HepG2 (cell line): ENCODE data around the gene NRG4. TPM values are rescaled to one million over a fixed set of nuclear protein-coding genes. Genes with fewer than 3 reads are reported as not detected.

Experiments used
- AGO2 ChIP-seq: fragments of 200-400 bp; formaldehyde crosslinking; optimal IDR thresholded peaks from 2 replicates; pipeline ENCODE3; 2017; ENCODE audit warnings: mild to moderate bottlenecking, low read depth, low read length, moderate library complexity
- BORCS8-MEF2B ChIP-seq: sonication (generic); formaldehyde crosslinking; IDR thresholded peaks from 2 replicates; pipeline ENCODE4 v1.8.0; 2022; ENCODE audit warnings: mild to moderate bottlenecking, missing genetic modification reagents
- CBX5 ChIP-seq: sonication (generic); formaldehyde crosslinking; IDR thresholded peaks from 2 replicates; pipeline ENCODE4 v1.4.0; 2020; ENCODE audit warnings: missing genetic modification reagents, borderline replicate concordance
- ETV6 ChIP-seq: sonication (generic); formaldehyde crosslinking; conservative IDR thresholded peaks from 2 replicates; pipeline ENCODE4 v1.4.0; 2020; ENCODE audit warnings: missing genetic modification reagents
- JUND ChIP-seq: sonication (generic); formaldehyde crosslinking; IDR thresholded peaks from 2 replicates; pipeline ENCODE4 v1.8.0; 2022; ENCODE audit warnings: mild to moderate bottlenecking, missing genetic modification reagents
- MAFK ChIP-seq, 2 experiments: IDR thresholded peaks in 1 of 2; conservative IDR thresholded peaks in 1 of 2; 2 replicates each; pipeline ENCODE4 v1.6.1; 2011; ENCODE audit warnings: improper control_type of control experiment in 2 of 2, low read length in 2 of 2
- NPAS2 ChIP-seq: sonication (generic); formaldehyde crosslinking; IDR thresholded peaks from 2 replicates; pipeline ENCODE4 v1.8.0; 2022; ENCODE audit warnings: mild to moderate bottlenecking, missing genetic modification reagents, borderline replicate concordance
- PHF8 ChIP-seq: sonication (generic); formaldehyde crosslinking; IDR thresholded peaks from 2 replicates; pipeline ENCODE4 v1.5.0; 2020; ENCODE audit warnings: missing genetic modification reagents
- TRIM24 ChIP-seq: sonication (generic); formaldehyde crosslinking; IDR thresholded peaks from 2 replicates; pipeline ENCODE4 v1.8.0; 2022; ENCODE audit warnings: mild to moderate bottlenecking, missing genetic modification reagents
- U2AF2 ChIP-seq: fragments of 200-400 bp; formaldehyde crosslinking; IDR thresholded peaks from 2 replicates; pipeline ENCODE4 v1.6.1; 2017; ENCODE audit warnings: low read depth, mild to moderate bottlenecking, low read length
- ZBTB7A ChIP-seq: sonication (generic); formaldehyde crosslinking; IDR thresholded peaks from 2 replicates; pipeline ENCODE4 v1.8.0; 2022; ENCODE audit warnings: mild to moderate bottlenecking, missing genetic modification reagents
- ZBTB7B ChIP-seq: sonication (generic); formaldehyde crosslinking; IDR thresholded peaks from 2 replicates; pipeline ENCODE4 v1.4.0; 2020; ENCODE audit warnings: missing genetic modification reagents
- ZBTB8A ChIP-seq: sonication (generic); formaldehyde crosslinking; IDR thresholded peaks from 2 replicates; pipeline ENCODE4 v1.4.0; 2020; ENCODE audit warnings: mild to moderate bottlenecking, low read depth, missing genetic modification reagents, borderline replicate concordance
- ZNF335 ChIP-seq: sonication (generic); formaldehyde crosslinking; IDR thresholded peaks from 2 replicates; pipeline ENCODE4 v1.4.0; 2020; ENCODE audit warnings: missing genetic modification reagents
- ZNF788 ChIP-seq: sonication (generic); formaldehyde crosslinking; IDR thresholded peaks from 2 replicates; pipeline ENCODE4 v1.5.0; 2020; ENCODE audit warnings: mild to moderate bottlenecking, missing genetic modification reagents, borderline replicate concordance
- polyA plus RNA-seq, 8 experiments: library from polyadenylated mRNA; depleted of rRNA in 3 of 8; stranded (reverse) in 7 of 8; unstranded in 1 of 8; fragments of >200 nt; fragmentation: Illumina TruSeq in 4 of 8; extraction: Trizol in 4 of 8; gene quantifications; 2 replicates each; pipeline versions ENCODE4 v1.2.1 to v1.2.3, GENCODE V29; 2011 to 2016; ENCODE audit warnings: low read depth in 4 of 8, missing spikeins in 1 of 8, mixed read lengths in 1 of 8; ENCODE audit not compliant: insufficient read depth in 1 of 8
- total RNA-seq, 5 experiments: library from RNA; depleted of rRNA; stranded (reverse); fragments of >200 nt; fragmentation: Illumina TruSeq; extraction: Trizol; gene quantifications; 2 replicates each; pipeline ENCODE4 v1.2.3, GENCODE V29; 2016; ENCODE audit warnings: low read depth in 1 of 5
- TF ChIP-seq, protein P1 (sequence below): sonication (generic); formaldehyde crosslinking; IDR thresholded peaks from 2 replicates; pipeline ENCODE4 v1.4.0; 2020; ENCODE audit warnings: missing genetic modification reagents
- TF ChIP-seq, protein P2 (sequence below): sonication (generic); formaldehyde crosslinking; IDR thresholded peaks from 2 replicates; pipeline ENCODE4 v1.4.0; 2020; ENCODE audit warnings: missing genetic modification reagents, borderline replicate concordance
- TF ChIP-seq, protein P3 (sequence below): sonication (generic); formaldehyde crosslinking; IDR thresholded peaks from 2 replicates; pipeline ENCODE4 v1.4.0; 2020; ENCODE audit warnings: mild to moderate bottlenecking, missing genetic modification reagents
- TF ChIP-seq, protein P4 (sequence below): sonication (generic); formaldehyde crosslinking; IDR thresholded peaks from 2 replicates; pipeline ENCODE4 v1.5.1; 2020; ENCODE audit warnings: mild to moderate bottlenecking, moderate library complexity, missing genetic modification reagents
- TF ChIP-seq, protein P5 (sequence below): sonication (generic); formaldehyde crosslinking; IDR thresholded peaks from 2 replicates; pipeline ENCODE4 v1.8.0; 2022; ENCODE audit warnings: missing genetic modification reagents, low read depth, mild to moderate bottlenecking, borderline replicate concordance

The NRG4 gene
- total and polyA plus RNA-seq, 2 of the 13 experiments (the other 11 are each of a cell fraction or from before 2014, with no cell fraction given) = 0.01 TPM; not detected in 1

DNA sequence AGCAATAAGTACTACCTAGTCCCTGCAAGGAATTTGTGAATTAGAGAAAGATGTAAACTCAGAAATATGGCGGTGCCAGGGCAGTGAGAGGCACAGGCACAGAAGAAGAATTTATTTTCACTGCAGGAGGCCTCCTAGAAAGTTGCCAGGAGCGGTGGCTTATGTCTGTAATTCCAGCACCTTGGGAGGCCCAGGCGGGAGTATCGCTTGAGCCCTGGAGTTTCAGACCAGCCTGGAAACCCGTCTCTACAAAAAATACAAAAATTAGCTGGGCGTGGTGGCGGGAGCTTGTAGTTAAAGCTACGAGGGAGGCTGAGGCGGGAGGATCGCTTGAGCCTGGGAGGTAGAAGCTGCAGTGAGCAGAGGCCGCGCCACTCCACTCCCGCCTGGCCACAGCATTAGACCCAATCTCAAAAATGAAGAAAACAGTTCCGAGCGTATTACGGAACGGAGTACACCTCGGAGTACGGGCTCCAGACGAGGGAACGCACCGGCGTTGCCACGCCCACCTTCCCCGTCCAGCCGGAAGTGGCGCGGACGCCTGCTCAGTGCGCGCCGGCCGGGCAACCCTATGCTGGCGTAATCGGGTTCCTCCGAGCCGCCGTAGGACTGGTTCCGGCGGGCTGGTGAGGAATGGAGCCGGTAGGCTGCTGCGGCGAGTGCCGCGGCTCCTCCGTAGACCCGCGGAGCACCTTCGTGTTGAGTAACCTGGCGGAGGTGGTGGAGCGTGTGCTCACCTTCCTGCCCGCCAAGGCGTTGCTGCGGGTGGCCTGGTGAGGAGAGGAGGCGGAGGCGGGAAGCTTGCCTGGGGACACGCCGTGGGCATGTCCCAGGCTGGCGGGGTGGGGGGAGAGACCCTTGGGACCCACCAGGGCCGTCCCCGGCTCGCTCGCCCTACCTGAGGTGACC lies 108.6 kb downstream of the NRG4 start, which contains the start of gene FBXO22 (continued):
- TF ChIP-seq ZBTB7B (CRISPR knock-in tag) (no peak), PHF8 (CRISPR knock-in tag) (peak; percentile 95), CBX5 (CRISPR knock-in tag) (peak; percentile 86), ZBTB7A (CRISPR knock-in tag) (peak; percentile 66; the same call in 1 of the 2 replicates), MAFK (conservative IDR thresholded peaks at IDR 0.05 in 1 of 2, IDR thresholded peaks at IDR 0.05 in 1 of 2; ENCODE audit: low read length in 2 of 2) (no peak), AGO2 (peak; percentile 90), U2AF2 (no peak), ZNF335 (CRISPR knock-in tag) (peak; percentile 79), ETV6 (CRISPR knock-in tag) (peak; percentile 67; the same call in 1 of the 2 replicates), JUND (CRISPR knock-in tag) (peak; percentile 75; the same call in 1 of the 2 replicates), NPAS2 (no peak), TRIM24 (CRISPR knock-in tag) (no peak), ZNF788 (CRISPR knock-in tag) (peak; percentile 96), ZBTB8A (no peak), BORCS8-MEF2B (CRISPR knock-in tag) (peak; percentile 75; the same call in 1 of the 2 replicates)
- TF ChIP-seq, protein P1, sequence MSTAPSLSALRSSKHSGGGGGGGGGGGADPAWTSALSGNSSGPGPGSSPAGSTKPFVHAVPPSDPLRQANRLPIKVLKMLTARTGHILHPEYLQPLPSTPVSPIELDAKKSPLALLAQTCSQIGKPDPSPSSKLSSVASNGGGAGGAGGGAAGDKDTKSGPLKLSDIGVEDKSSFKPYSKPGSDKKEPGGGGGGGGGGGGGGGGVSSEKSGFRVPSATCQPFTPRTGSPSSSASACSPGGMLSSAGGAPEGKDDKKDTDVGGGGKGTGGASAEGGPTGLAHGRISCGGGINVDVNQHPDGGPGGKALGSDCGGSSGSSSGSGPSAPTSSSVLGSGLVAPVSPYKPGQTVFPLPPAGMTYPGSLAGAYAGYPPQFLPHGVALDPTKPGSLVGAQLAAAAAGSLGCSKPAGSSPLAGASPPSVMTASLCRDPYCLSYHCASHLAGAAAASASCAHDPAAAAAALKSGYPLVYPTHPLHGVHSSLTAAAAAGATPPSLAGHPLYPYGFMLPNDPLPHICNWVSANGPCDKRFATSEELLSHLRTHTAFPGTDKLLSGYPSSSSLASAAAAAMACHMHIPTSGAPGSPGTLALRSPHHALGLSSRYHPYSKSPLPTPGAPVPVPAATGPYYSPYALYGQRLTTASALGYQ (CRISPR knock-in tag) = peak; percentile 80; the same call in 1 of the 2 replicates
- TF ChIP-seq, protein P2, sequence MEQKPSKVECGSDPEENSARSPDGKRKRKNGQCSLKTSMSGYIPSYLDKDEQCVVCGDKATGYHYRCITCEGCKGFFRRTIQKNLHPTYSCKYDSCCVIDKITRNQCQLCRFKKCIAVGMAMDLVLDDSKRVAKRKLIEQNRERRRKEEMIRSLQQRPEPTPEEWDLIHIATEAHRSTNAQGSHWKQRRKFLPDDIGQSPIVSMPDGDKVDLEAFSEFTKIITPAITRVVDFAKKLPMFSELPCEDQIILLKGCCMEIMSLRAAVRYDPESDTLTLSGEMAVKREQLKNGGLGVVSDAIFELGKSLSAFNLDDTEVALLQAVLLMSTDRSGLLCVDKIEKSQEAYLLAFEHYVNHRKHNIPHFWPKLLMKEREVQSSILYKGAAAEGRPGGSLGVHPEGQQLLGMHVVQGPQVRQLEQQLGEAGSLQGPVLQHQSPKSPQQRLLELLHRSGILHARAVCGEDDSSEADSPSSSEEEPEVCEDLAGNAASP = peak; percentile 35; the same call in 1 of the 2 replicates
- TF ChIP-seq, protein P3, sequence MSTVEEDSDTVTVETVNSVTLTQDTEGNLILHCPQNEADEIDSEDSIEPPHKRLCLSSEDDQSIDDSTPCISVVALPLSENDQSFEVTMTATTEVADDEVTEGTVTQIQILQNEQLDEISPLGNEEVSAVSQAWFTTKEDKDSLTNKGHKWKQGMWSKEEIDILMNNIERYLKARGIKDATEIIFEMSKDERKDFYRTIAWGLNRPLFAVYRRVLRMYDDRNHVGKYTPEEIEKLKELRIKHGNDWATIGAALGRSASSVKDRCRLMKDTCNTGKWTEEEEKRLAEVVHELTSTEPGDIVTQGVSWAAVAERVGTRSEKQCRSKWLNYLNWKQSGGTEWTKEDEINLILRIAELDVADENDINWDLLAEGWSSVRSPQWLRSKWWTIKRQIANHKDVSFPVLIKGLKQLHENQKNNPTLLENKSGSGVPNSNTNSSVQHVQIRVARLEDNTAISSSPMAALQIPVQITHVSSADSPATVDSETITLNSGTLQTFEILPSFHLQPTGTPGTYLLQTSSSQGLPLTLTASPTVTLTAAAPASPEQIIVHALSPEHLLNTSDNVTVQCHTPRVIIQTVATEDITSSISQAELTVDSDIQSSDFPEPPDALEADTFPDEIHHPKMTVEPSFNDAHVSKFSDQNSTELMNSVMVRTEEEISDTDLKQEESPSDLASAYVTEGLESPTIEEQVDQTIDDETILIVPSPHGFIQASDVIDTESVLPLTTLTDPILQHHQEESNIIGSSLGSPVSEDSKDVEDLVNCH (CRISPR knock-in tag) = peak; percentile 53; the same call in 1 of the 2 replicates
- TF ChIP-seq, protein P4, sequence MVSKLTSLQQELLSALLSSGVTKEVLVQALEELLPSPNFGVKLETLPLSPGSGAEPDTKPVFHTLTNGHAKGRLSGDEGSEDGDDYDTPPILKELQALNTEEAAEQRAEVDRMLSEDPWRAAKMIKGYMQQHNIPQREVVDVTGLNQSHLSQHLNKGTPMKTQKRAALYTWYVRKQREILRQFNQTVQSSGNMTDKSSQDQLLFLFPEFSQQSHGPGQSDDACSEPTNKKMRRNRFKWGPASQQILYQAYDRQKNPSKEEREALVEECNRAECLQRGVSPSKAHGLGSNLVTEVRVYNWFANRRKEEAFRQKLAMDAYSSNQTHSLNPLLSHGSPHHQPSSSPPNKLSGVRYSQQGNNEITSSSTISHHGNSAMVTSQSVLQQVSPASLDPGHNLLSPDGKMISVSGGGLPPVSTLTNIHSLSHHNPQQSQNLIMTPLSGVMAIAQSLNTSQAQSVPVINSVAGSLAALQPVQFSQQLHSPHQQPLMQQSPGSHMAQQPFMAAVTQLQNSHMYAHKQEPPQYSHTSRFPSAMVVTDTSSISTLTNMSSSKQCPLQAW = peak; percentile 68; the same call in 1 of the 2 replicates
- TF ChIP-seq, protein P5, sequence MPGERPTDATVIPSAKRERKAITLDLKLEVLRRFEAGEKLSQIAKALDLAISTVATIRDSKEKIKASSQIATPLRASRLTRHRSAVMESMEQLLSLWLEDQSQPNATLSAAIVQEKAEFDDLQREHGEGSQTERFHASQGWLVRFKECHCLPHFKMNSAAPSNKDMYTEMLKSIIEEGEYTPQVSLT (CRISPR knock-in tag) = no peak; the same call in 1 of the 2 replicates
